GM04504 (cell line): Measurements from ENCODE around the gene TSPAN18.

ENCODE experiments used
- DNase-seq: peaks from one replicate; pipeline ENCODE4 v3.0.0-alpha.2; 2012; ENCODE audit warnings: low read depth

The TSPAN18 gene

GRCh38 chr11:44916331-44916730 is 189.6 kb downstream of the TSPAN18 start:
- no peak for DNase-seq

- no peak for DNase-seq
Measured at GRCh38 chr11:44916801-44917385, 190.1 kb downstream of the TSPAN18 start.

GRCh38 chr11:44917741-44918140 is 191.0 kb downstream of the TSPAN18 start:
- no peak for DNase-seq

- DNase-seq = no peak
Measured at GRCh38 chr11:44920451-44920850, 193.7 kb downstream of the TSPAN18 start.

GRCh38 chr11:44923115-44923514 is 196.4 kb downstream of the TSPAN18 start:
- DNase-seq = no peak

GRCh38 chr11:44923806-44924205 is 197.0 kb downstream of the TSPAN18 start:
- DNase-seq = no peak

GRCh38 chr11:44926036-44926435 is 199.3 kb downstream of the TSPAN18 start:
- no peak for DNase-seq

GRCh38 chr11:44927174-44927661 is 200.5 kb downstream of the TSPAN18 start:
- peak; percentile 40 for DNase-seq

GRCh38 chr11:44928144-44928543 is 201.4 kb downstream of the TSPAN18 start:
- no peak for DNase-seq

- no peak for DNase-seq
Measured at GRCh38 chr11:44928816-44929215, 202.1 kb downstream of the TSPAN18 start.

- no peak for DNase-seq
Measured at GRCh38 chr11:44930588-44931302, 204.0 kb downstream of the TSPAN18 start.

- no peak for DNase-seq
Measured at GRCh38 chr11:44931466-44931865, 204.7 kb downstream of the TSPAN18 start.

GRCh38 chr11:44934110-44934509 is 207.3 kb downstream of the TSPAN18 start:
- no peak for DNase-seq

GRCh38 chr11:44934735-44935250 is 208.0 kb downstream of the TSPAN18 start:
- DNase-seq = no peak

- peak; percentile 58 for DNase-seq
Measured at GRCh38 chr11:44936525-44936924, 209.8 kb downstream of the TSPAN18 start.

GRCh38 chr11:44936951-44937543 is 210.3 kb downstream of the TSPAN18 start:
- DNase-seq = no peak

- DNase-seq = no peak
Measured at GRCh38 chr11:44938066-44938691, 211.4 kb downstream of the TSPAN18 start.

- DNase-seq = no peak
Measured at GRCh38 chr11:44939673-44940395, 213.1 kb downstream of the TSPAN18 start.

GRCh38 chr11:44940404-44940803 is 213.6 kb downstream of the TSPAN18 start:
- DNase-seq = no peak

- DNase-seq = no peak
Measured at GRCh38 chr11:44940835-44941234, 214.1 kb downstream of the TSPAN18 start.

- DNase-seq = no peak
Measured at GRCh38 chr11:44941259-44942021, 214.7 kb downstream of the TSPAN18 start.
